ENCODE measurements around the gene ACTR2. TPM values are rescaled to one million over a fixed set of nuclear protein-coding genes. Genes with fewer than 3 reads are reported as not detected.

ACTR2 gene
- total and polyA plus RNA-seq, 4 donors = 54.3 to 215 (median 147) TPM

DNA sequence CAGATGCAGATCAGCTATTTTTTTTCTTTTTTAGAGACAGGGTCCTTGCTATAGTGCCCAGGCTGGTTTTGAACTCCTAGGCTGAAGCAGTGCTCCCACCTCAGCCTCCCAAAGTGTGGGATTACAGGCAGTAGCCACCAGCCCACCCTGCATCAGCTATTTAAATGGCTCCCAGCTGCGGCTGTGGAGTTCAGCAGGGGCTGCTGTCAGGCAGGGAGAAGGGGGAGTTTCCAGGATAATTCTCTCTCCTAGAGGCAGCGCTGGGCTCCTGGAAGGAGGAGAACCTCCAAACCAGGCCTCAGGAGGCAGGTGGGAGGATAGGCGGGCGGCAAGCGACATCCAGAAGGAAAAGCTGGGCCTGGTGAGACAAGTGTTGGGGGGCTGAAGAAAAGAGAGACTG, 65.7 kb downstream of the ACTR2 start:
- H3K4me3 ChIP-seq = no peak overlapping the region
- no peaks in the 10 kb centered on the region for H3K27me3 ChIP-seq (ENCODE audit: control insufficient read depth in 3 of 3, insufficient read depth in 3 of 3, low read length in 2 of 3)
- H3K36me3 ChIP-seq (ENCODE audit: control insufficient read depth in 4 of 4, insufficient read depth in 4 of 4, low read length in 4 of 4) = no peaks in the 10 kb centered on the region
- H3K27ac ChIP-seq (ENCODE audit: low read depth in 1 of 2, low read length in 1 of 2) = no peak overlapping the region
- WGBS, 2 donors = 95 to 99% methylated on average over 5 of the region's 5 CpGs
- no peaks in the 10 kb centered on the region for H3K9me3 ChIP-seq (ENCODE audit: control insufficient read depth in 4 of 4, insufficient read depth in 3 of 4, low read length in 3 of 4)
- no peak for TF ChIP-seq CTCF (IDR thresholded peaks at IDR 0.05; ENCODE audit: control extremely low read depth, extremely low read depth)
- H3K9ac ChIP-seq (ENCODE audit: insufficient read depth in 1 of 2, low read length in 2 of 2) = no peak overlapping the region
- peaks cover 0 to 9% (median 0%) of the 10 kb centered on the region in 5 donors for H3K4me1 ChIP-seq (ENCODE audit: control insufficient read depth in 5 of 5, insufficient read depth in 5 of 5, low read length in 5 of 5)
- ATAC-seq (ENCODE audit: insufficient read depth, low FRiP score) = no peak
- no peak for DNase-seq

DNA sequence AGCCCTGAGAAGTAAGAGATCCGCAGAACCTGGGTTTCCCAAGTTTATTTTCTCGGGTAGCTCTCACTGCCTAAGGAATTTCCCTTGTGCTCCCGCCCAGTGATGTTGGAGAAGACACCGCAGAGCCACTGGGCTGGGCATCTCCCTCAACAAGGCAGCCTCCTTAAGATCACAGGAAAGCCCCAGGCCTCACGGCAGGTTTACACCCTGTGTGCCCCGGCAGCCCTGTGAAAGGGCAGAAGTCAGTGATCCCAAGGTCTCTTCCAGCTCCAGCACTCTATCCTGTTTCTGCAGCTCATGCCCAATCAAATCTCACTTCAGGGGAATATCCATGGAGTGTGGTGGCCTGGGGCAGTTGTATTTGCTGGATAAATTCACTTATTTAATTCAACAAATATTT, 66.5 kb downstream of the ACTR2 start:
- no peak overlapping the region for H3K9ac ChIP-seq (ENCODE audit: insufficient read depth in 1 of 2, low read length in 2 of 2)
- no peak for TF ChIP-seq CTCF (IDR thresholded peaks at IDR 0.05; ENCODE audit: control extremely low read depth, extremely low read depth)
- no peaks in the 10 kb centered on the region for H3K9me3 ChIP-seq (ENCODE audit: control insufficient read depth in 4 of 4, insufficient read depth in 3 of 4, low read length in 3 of 4)
- no peaks in the 10 kb centered on the region for H3K36me3 ChIP-seq (ENCODE audit: control insufficient read depth in 4 of 4, insufficient read depth in 4 of 4, low read length in 4 of 4)
- H3K4me3 ChIP-seq = no peak overlapping the region
- no peak for ATAC-seq (ENCODE audit: insufficient read depth, low FRiP score)
- H3K27me3 ChIP-seq (ENCODE audit: control insufficient read depth in 3 of 3, insufficient read depth in 3 of 3, low read length in 2 of 3) = no peaks in the 10 kb centered on the region
- DNase-seq = no peak
- no peak overlapping the region for H3K27ac ChIP-seq (ENCODE audit: low read depth in 1 of 2, low read length in 1 of 2)
- WGBS, 2 donors = 88 to 90% methylated on average over 6 of the region's 6 CpGs
- peaks cover 0 to 9% (median 0%) of the 10 kb centered on the region in 5 donors for H3K4me1 ChIP-seq (ENCODE audit: control insufficient read depth in 5 of 5, insufficient read depth in 5 of 5, low read length in 5 of 5)

DNA sequence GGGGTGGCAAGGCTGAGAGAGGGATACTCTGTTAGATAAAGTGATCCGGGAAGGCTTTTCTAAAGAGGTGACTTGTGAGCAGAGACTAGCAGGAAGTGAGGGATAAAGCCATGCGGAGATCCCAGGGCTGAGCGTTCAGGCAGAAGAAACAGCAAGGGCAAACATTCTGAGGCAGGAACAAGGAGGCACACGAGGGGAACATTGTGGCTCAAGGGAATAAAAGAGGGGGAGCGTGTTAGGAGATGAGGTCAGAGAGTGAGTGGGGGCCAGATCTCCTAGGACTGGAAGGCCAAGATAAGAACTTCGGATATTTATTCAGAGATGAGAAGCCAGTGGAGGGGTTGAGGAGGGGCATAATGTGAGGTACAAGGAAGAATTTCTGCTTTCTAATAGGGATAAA, 67.1 kb downstream of the ACTR2 start:
- no peak overlapping the region for H3K27ac ChIP-seq (ENCODE audit: low read depth in 1 of 2, low read length in 1 of 2)
- TF ChIP-seq CTCF (IDR thresholded peaks at IDR 0.05; ENCODE audit: control extremely low read depth, extremely low read depth) = no peak
- no peak for DNase-seq
- no peaks in the 10 kb centered on the region for H3K9me3 ChIP-seq (ENCODE audit: control insufficient read depth in 4 of 4, insufficient read depth in 3 of 4, low read length in 3 of 4)
- peaks cover 0 to 13% (median 4%) of the 10 kb centered on the region in 5 donors for H3K4me1 ChIP-seq (ENCODE audit: control insufficient read depth in 5 of 5, insufficient read depth in 5 of 5, low read length in 5 of 5)
- H3K36me3 ChIP-seq (ENCODE audit: control insufficient read depth in 4 of 4, insufficient read depth in 4 of 4, low read length in 4 of 4) = no peaks in the 10 kb centered on the region
- H3K27me3 ChIP-seq (ENCODE audit: control insufficient read depth in 3 of 3, insufficient read depth in 3 of 3, low read length in 2 of 3) = no peaks in the 10 kb centered on the region
- H3K4me3 ChIP-seq = no peak overlapping the region
- ATAC-seq (ENCODE audit: insufficient read depth, low FRiP score) = no peak
- 78 to 87% methylated on average over 6 of the region's 6 CpGs for WGBS, 2 donors
- no peak overlapping the region for H3K9ac ChIP-seq (ENCODE audit: insufficient read depth in 1 of 2, low read length in 2 of 2)

DNA sequence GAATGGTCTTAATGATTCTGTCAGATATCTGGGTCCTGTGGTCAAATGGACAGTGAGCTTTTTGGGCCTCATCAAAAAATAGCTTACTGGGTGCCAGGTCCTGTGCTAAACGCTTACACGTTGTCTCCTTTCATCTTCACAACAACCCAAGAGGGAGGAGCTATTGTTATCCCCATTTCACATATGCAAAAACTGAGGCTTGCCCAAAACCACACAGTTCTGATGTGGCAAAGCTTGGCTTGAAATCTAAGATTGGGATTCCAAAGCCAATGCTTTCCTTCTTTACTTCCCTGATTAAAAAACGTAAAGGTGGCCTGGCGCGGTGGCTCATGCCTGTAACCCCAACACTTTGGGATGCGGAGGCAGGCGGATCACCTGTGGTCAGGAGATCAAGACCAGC, 69.3 kb downstream of the ACTR2 start:
- no peak overlapping the region for H3K27ac ChIP-seq (ENCODE audit: low read depth in 1 of 2, low read length in 1 of 2)
- no peaks in the 10 kb centered on the region for H3K9me3 ChIP-seq (ENCODE audit: control insufficient read depth in 4 of 4, insufficient read depth in 3 of 4, low read length in 3 of 4)
- H3K9ac ChIP-seq (ENCODE audit: insufficient read depth in 1 of 2, low read length in 2 of 2) = no peak overlapping the region
- WGBS, 2 donors = 95 to 99% methylated on average over 7 of the region's 7 CpGs
- no peak overlapping the region for H3K4me3 ChIP-seq
- H3K4me1 ChIP-seq (ENCODE audit: control insufficient read depth in 5 of 5, insufficient read depth in 5 of 5, low read length in 5 of 5) = peaks cover 3 to 36% (median 18%) of the 10 kb centered on the region in 5 donors
- DNase-seq (no peak), ATAC-seq (ENCODE audit: insufficient read depth, low FRiP score) (no peak)
- H3K27me3 ChIP-seq (ENCODE audit: control insufficient read depth in 3 of 3, insufficient read depth in 3 of 3, low read length in 2 of 3) = no peaks in the 10 kb centered on the region
- TF ChIP-seq CTCF (IDR thresholded peaks at IDR 0.05; ENCODE audit: control extremely low read depth, extremely low read depth) = no peak
- no peaks in the 10 kb centered on the region for H3K36me3 ChIP-seq (ENCODE audit: control insufficient read depth in 4 of 4, insufficient read depth in 4 of 4, low read length in 4 of 4)

All from lung (tissue), 12 donors.